CD4-positive, alpha-beta memory T cell (primary cell): Measurements from ENCODE around the gene TALDO1. TPM values are rescaled to one million over a fixed set of nuclear protein-coding genes. Genes with fewer than 3 reads are reported as not detected.

ENCODE experiments used
- CTCF ChIA-PET: fragments of 350-600 bp; sonication (Branson Sonifier 250); formaldehyde crosslinking; loops from one replicate; lab custom pipeline; 2021; ENCODE audit warnings: inconsistent platforms; ENCODE audit not compliant: partially characterized antibody; lab: Charles Lee
- POLR2A ChIA-PET: fragments of 350-600 bp; sonication (Branson Sonifier 250); formaldehyde crosslinking; loops from one replicate; lab custom pipeline; 2021; ENCODE audit not compliant: partially characterized antibody; lab: Charles Lee
- DNase-seq, 5 donors: peaks; one replicate each; pipeline versions ENCODE4 v3.0.0 to v3.0.0-alpha.2; 2020 to 2022; ENCODE audit warnings: mixed read lengths in 1 of 5
- H3K27ac ChIP-seq: one replicate; pipeline ENCODE4 v1.7.0; 2013; ENCODE audit warnings: low read depth, low read length
- H3K27me3 ChIP-seq: 2 replicates; pipeline ENCODE4 v1.7.0; 2013; ENCODE audit warnings: mild to moderate bottlenecking, low read length, moderate library complexity; ENCODE audit not compliant: insufficient read depth
- H3K36me3 ChIP-seq: 2 replicates; pipeline ENCODE4 v1.7.0; 2013; ENCODE audit warnings: mild to moderate bottlenecking, low read length, moderate library complexity; ENCODE audit not compliant: insufficient read depth
- H3K4me1 ChIP-seq: 2 replicates; pipeline ENCODE4 v1.7.0; 2013; ENCODE audit warnings: mild to moderate bottlenecking, low read length, moderate library complexity; ENCODE audit not compliant: insufficient read depth
- H3K4me3 ChIP-seq, 2 donors: one replicate each; pipeline ENCODE4 v1.7.0; 2013; ENCODE audit warnings: low read length in 2 of 2, mild to moderate bottlenecking in 1 of 2
- H3K9me3 ChIP-seq, 2 donors: one replicate each; pipeline ENCODE4 v1.7.0; 2013; ENCODE audit warnings: low read length in 2 of 2, control low read depth in 1 of 2; ENCODE audit not compliant: control insufficient read depth in 1 of 2
- H3K27ac Mint-ChIP-seq, 7 donors: one replicate each; pipeline ENCODE4 v1.8.0; 2020 to 2021; ENCODE audit warnings: mixed read lengths in 7 of 7, mild to moderate bottlenecking in 6 of 7, inconsistent platforms in 3 of 7, moderate library complexity in 3 of 7
- H3K27me3 Mint-ChIP-seq, 2 donors: one replicate each; pipeline ENCODE4 v1.8.0; 2020 to 2021; ENCODE audit warnings: mixed read lengths in 2 of 2
- H3K36me3 Mint-ChIP-seq, 2 donors: one replicate each; pipeline ENCODE4 v1.8.0; 2020 to 2021; ENCODE audit warnings: mixed read lengths in 2 of 2, inconsistent platforms in 1 of 2, mild to moderate bottlenecking in 1 of 2
- H3K4me1 Mint-ChIP-seq, 4 donors: one replicate each; pipeline ENCODE4 v1.8.0; 2020 to 2021; ENCODE audit warnings: mixed read lengths in 4 of 4, mild to moderate bottlenecking in 1 of 4
- H3K4me3 Mint-ChIP-seq, 8 donors: one replicate each; pipeline ENCODE4 v1.8.0; 2020 to 2021; ENCODE audit warnings: mixed read lengths in 8 of 8, mild to moderate bottlenecking in 7 of 8, moderate library complexity in 6 of 8, inconsistent platforms in 3 of 8
- H3K9me3 Mint-ChIP-seq, 8 donors: one replicate each; pipeline ENCODE4 v1.8.0; 2020 to 2021; ENCODE audit warnings: mixed read lengths in 8 of 8, mild to moderate bottlenecking in 5 of 8, inconsistent platforms in 3 of 8, moderate library complexity in 1 of 8
- intact Hi-C: fragments of 100-400 bp; cut with micrococcal nuclease; formaldehyde crosslinking; loops from one replicate; pipeline ENCODE4 v1.15.1; 2023
- polyA plus RNA-seq, 2 donors: library from polyadenylated mRNA; unstranded; fragments of 300-500 nt; fragmentation: Illumina TruSeq; gene quantifications; one replicate each; pipeline ENCODE4 v1.2.3, GENCODE V29; 2021
- total RNA-seq, 2 experiments: library from RNA; stranded (reverse); gene quantifications; one replicate each; pipeline ENCODE4 v1.2.3, GENCODE V29; 2021

Gene TALDO1
- total and polyA plus RNA-seq, 4 experiments from 2014 or later, result 80.4 to 244 (median 132) TPM

DNA sequence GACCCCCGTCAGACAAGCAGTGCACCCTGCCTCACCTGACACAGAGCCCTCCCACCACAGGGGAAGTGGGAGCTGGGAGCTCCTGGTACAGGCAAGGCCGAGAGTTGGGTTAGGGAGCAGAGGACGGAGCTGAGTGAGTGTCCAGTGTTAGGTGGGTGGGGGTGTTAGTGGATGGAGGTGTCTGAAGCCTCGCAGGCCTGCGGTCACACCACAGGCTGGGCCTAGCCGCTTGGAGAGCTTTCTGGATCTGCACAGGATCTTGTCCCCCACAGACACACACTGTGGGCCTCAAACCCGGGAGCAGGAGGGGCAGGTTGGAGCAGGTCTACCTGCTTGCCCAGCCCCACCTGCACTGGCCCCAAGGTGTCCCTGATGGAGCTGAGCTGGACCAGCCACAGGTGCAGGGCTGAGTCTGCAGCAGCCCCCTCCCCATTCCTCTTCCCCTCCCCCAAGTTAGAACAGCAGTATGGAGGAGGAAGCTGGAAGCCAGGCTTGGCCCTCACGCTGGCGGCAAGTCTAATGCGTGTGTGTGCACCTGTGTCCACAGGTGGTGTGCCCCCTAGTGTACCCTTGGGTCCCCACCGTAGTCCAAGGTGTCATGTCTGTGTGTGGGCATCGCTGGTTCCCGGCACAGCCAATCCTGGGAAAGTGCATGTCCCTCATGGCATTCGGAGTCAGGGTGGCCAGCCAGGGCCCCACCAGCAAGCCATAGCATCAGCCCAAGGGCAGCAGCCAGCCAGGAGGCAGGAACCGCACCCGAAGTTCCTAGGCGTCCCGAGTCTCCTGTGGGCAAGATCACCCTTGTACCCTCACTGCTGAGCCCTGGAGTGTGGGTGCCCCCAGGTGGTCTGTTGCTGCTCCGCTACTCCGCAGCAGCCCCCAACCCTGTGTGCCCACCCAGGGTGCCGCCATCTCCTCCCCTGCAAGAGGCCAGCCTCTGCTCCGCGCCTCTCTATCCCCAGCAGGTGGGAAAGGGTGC lies 32.0 kb downstream of the TALDO1 start:
- no peak overlapping the region for H3K27ac ChIP-seq
- Mint-ChIP-seq H3K9me3 (peaks cover 0 to 2% (median 0%) of the 10 kb centered on the region in 8 donors), H3K27ac (peak overlapping the region in 3 of 7 donors; percentile 30 to 60 (median 41)), H3K36me3 (peaks cover 0 to 5% of the 10 kb centered on the region in 2 donors), H3K4me3 (peak overlapping the region in 5 of 8 donors; percentile 9 to 63 (median 43)), H3K4me1 (peaks cover 2 to 36% (median 9%) of the 10 kb centered on the region in 4 donors), H3K27me3 (no peaks in the 10 kb centered on the region)
- H3K4me1 ChIP-seq, result peaks cover 32% of the 10 kb centered on the region
- H3K9me3 ChIP-seq, result no peaks in the 10 kb centered on the region
- no peaks in the 10 kb centered on the region for H3K27me3 ChIP-seq
- no peaks in the 10 kb centered on the region for H3K36me3 ChIP-seq
- H3K4me3 ChIP-seq, result no peak overlapping the region
- ChIA-PET POLR2A (interaction anchor here (0.6 to 3.6 kb wide), 2 partner anchors 17 to 32 kb away, joined by 3 to 23 read pairs; partner anchors contain the start of genes SLC25A22 and TALDO1), CTCF (no interaction called here)
- intact Hi-C loops, result no loop called here
- DNase-seq, result no peak

DNA sequence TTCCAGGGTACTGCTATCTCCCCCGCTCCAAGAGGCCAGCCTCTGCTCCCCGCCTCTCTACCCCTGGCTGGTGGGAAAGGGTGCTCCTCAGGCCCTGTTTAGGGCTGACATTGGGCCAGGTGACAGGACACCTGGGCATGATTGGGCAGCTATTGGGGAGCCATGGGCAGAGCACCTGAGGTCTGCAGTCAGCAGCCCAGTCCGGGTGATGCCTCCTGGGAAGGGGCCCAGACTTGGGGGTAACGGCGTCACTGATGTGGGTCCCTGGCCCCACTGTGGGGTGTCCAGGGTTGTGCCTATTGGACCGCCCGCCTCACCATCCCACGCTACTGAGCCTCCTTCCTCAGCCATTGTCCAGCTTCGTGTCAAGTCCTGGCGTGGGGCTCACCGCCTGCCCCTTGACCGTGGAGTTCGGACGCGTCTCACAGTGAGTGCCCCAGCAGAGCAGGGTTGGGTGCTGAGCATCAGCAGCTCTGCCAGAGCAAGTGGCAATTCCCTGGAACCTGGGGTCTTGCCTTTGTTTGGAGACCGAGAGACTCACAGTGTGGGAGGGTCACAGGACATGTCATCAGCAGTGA lies 32.8 kb downstream of the TALDO1 start:
- POLR2A ChIA-PET, result no interaction called here
- intact Hi-C loops, result no loop called here
- H3K4me3 ChIP-seq, result no peak overlapping the region
- H3K4me1 ChIP-seq, result peaks cover 29% of the 10 kb centered on the region
- H3K36me3 ChIP-seq, result no peaks in the 10 kb centered on the region
- Mint-ChIP-seq H3K4me3 (peak overlapping the region in 2 of 8 donors; percentile 17 to 43), H3K4me1 (peaks cover 1 to 29% (median 9%) of the 10 kb centered on the region in 4 donors), H3K36me3 (peaks cover 0 to 7% of the 10 kb centered on the region in 2 donors), H3K27ac (no peak overlapping the region), H3K9me3 (peaks cover 0 to 2% (median 0%) of the 10 kb centered on the region in 8 donors), H3K27me3 (no peaks in the 10 kb centered on the region)
- H3K9me3 ChIP-seq, result no peaks in the 10 kb centered on the region
- CTCF ChIA-PET, result no interaction called here
- no peaks in the 10 kb centered on the region for H3K27me3 ChIP-seq
- DNase-seq, result no peak
- no peak overlapping the region for H3K27ac ChIP-seq

DNA sequence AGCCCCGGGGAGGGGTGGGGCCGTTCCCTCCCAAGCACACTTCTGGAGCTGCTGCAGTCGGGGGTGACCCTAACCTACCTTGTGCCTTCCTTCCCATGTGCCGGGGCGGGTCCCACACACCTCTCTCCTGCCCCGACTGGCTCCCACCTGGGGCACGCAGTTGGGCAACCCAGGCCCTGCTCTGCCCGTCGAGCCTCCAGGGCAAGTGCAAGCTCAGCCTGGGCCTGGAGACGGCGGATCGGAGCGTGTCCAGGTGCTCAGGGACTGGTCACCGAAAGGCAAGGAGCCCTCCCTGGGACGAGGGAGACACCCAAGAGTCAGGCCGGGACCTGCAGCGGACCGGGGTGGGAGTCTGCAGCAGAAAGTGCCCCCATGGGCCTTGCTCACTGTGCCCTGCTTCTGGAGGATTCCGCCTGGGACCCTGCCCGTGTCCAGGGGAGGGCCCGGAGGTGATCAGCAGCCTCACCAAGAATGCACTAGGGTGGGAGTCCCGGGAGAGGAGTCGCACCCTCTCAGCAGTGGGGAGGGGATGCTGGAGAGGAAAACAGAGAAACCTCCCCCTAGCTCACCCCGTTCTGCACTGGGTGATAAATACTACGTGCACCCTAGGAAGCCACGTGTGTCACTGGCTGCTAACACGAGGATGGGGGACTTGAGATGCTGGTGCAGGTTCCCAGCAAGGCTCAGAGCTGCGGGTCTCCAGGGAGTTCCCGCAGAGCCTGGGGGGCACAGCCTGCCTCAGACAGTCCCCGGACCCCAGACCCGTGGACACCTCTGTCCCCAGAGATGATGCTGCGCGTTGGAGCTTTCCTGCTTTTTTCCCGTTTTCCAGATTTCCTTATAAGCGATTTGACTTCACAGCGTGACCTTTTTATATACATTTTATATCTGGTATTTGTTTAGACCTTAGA lies 35.3 kb downstream of the TALDO1 start:
- no peaks in the 10 kb centered on the region for H3K27me3 ChIP-seq
- CTCF ChIA-PET, result interaction anchor here (2.4 to 3.6 kb wide), 2 partner anchors 10 to 14 kb away, joined by 6 to 9 read pairs; no protein-coding TSS in a partner anchor
- no peak overlapping the region for H3K4me3 ChIP-seq
- Mint-ChIP-seq H3K27me3 (no peaks in the 10 kb centered on the region), H3K27ac (no peak overlapping the region), H3K4me3 (no peak overlapping the region), H3K36me3 (peaks cover 0 to 3% of the 10 kb centered on the region in 2 donors), H3K4me1 (peaks cover 0 to 12% (median 5%) of the 10 kb centered on the region in 4 donors), H3K9me3 (peaks cover 0 to 2% (median 0%) of the 10 kb centered on the region in 8 donors)
- no peak overlapping the region for H3K27ac ChIP-seq
- DNase-seq, result peak in 1 of 5 donors; percentile 22
- intact Hi-C loops, result no loop called here
- POLR2A ChIA-PET, result no interaction called here
- no peaks in the 10 kb centered on the region for H3K36me3 ChIP-seq
- H3K9me3 ChIP-seq, result no peaks in the 10 kb centered on the region
- peaks cover 12% of the 10 kb centered on the region for H3K4me1 ChIP-seq

DNA sequence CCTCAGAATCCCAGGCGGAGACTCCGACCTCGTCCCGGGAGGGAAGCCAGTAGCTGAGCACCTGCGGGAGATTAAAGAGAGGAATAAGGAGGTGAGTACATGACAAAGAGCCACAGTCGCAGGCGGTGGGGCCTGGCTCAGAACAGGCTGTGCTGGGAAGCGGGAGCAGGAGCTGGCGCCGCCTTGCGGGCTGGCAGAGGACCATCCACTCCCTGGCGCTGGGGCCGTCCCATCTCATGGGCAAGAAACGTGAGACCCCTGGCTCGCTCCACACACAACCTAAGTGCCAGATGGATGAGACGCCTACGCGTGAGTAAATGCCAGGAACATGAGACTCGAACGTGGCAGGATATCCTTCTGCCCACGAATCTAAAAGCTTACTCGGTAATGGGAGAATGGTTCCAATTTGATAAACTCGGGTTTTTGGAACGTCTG lies 36.3 kb downstream of the TALDO1 start:
- ChIA-PET POLR2A (interaction anchor here (1.1 kb wide), 1 partner anchor 37 kb away, joined by 3 read pairs; no protein-coding TSS in a partner anchor), CTCF (interaction anchor here (2.4 to 3.6 kb wide), 2 partner anchors 9 to 13 kb away, joined by 6 to 9 read pairs; no protein-coding TSS in a partner anchor)
- intact Hi-C loops, result no loop called here
- Histone ChIP-seq H3K27me3 (no peaks in the 10 kb centered on the region), H3K9me3 (no peaks in the 10 kb centered on the region), H3K4me1 (peaks cover 4% of the 10 kb centered on the region), H3K4me3 (no peak overlapping the region), H3K27ac (no peak overlapping the region), H3K36me3 (no peaks in the 10 kb centered on the region)
- Mint-ChIP-seq H3K4me1 (peaks cover 2 to 6% (median 4%) of the 10 kb centered on the region in 4 donors), H3K27me3 (no peaks in the 10 kb centered on the region), H3K4me3 (no peak overlapping the region), H3K27ac (no peak overlapping the region), H3K9me3 (peaks cover 0 to 2% (median 0%) of the 10 kb centered on the region in 8 donors), H3K36me3 (peaks cover 0 to 3% of the 10 kb centered on the region in 2 donors)
- DNase-seq, result peak in 2 of 5 donors; percentile 22 to 27

DNA sequence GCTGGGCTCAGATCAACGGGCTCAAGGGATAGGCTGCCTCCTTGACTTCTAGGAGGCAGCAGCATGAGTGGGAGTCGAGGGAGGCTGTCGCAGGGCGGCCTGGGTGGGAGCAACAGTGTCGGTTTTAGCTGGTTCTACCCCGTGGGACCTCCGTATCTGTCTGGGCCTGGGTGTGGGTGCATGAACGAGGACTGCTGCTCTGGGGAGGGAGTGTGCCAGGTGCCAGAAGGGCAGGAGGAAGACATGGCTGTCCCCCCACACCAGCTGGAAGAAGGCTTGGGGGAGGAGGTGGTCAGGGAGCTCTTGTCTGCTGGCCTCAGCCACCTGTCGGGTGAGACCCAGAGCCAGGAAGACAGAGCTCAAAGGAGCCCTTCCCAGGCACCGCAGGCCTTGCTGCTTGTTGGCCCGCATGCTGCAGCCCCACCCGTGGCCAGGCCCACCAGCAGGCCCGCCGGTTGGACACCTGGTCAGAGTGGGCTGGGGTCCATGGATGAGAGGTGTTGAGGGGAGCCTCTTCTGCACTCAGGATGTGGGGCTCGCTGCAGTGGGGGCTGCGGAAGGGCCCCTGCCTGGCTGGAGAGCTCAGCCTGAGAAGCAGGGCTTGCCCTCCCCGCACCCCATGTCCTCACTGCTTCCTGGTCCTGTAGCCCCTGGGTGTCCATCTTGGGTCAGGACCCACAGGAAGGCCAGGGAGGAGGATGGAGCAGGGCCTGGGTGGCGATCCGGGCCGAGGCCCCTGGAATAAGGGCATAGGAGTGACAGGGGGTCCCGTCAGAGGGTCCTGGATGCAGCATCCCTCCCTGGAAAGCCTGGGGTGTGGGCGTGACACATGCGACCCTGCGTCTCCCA lies 39.2 kb downstream of the TALDO1 start:
- Mint-ChIP-seq H3K9me3 (no peaks in the 10 kb centered on the region), H3K4me1 (peaks cover 0 to 6% (median 2%) of the 10 kb centered on the region in 4 donors), H3K27ac (no peak overlapping the region), H3K27me3 (no peaks in the 10 kb centered on the region), H3K36me3 (peaks cover 0 to 6% of the 10 kb centered on the region in 2 donors), H3K4me3 (peak overlapping the region in 1 of 8 donors; percentile 30)
- H3K4me1 ChIP-seq, result peaks cover 5% of the 10 kb centered on the region
- DNase-seq, result no peak
- H3K36me3 ChIP-seq, result no peaks in the 10 kb centered on the region
- peaks cover 4% of the 10 kb centered on the region for H3K27me3 ChIP-seq
- no peaks in the 10 kb centered on the region for H3K9me3 ChIP-seq
- ChIA-PET POLR2A (interaction anchor here (2.7 kb wide), 1 partner anchor 10 kb away, joined by 13 read pairs; no protein-coding TSS in a partner anchor), CTCF (interaction anchor here (2.0 kb wide), 1 partner anchor 10 kb away, joined by 8 read pairs; no protein-coding TSS in a partner anchor)
- intact Hi-C loops, result no loop called here
- H3K27ac ChIP-seq, result no peak overlapping the region
- no peak overlapping the region for H3K4me3 ChIP-seq
